HG03135 (cell line): ENCODE data around the gene RAB3B.
"Not testable (repeated sequence)": the region's sequence is repeated elsewhere in the genome, so short reads cannot be mapped to it uniquely, and the experiment has no call there.

Experiments
- ATAC-seq: cut with Tn5 transposase; IDR thresholded peaks from one replicate; pipeline ENCODE4 v1.9.1; 2021; ENCODE audit warnings: mild to moderate bottlenecking, moderate library complexity; ENCODE audit not compliant: unreplicated experiment

The RAB3B gene

DNA sequence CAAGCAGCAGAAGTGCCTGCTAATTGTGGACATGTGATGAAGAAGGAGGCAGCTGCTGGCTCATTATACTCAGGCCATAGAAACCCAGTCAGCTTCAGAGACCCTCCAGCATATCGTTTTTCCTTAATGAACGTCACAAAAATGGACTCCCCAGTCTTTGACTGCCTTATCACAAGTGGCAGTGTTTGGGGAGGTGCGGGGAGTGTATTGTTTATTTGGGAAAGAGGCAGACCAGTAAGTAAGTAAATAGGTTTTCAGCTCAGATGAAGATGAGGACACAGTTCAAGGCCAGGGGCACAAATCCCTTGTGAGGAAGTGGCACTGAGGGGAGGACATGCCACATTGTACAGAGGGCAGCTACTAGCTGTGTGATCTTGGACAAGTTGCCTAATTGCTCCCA is 68.5 kb downstream of the RAB3B start:
- ATAC-seq, result no peak

DNA sequence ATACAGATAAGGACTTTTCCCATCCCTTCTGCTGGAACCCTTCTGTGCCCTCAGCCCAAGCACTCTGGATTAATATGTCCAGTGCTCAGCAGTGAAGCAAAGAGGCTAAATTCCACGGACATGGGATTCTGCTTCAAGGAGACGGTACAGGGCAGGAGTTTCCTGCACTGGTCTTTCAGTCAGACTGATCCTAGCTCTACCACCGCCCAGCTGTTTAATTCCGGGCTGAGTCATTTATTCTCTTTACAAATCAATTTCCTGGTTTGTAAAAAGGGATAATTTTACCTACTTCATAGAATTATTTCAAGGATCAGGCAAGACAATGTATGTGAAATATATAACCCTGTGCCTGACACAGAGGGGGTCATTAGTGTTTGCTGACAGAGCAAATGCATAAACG is 70.4 kb downstream of the RAB3B start:
- no peak for ATAC-seq

DNA sequence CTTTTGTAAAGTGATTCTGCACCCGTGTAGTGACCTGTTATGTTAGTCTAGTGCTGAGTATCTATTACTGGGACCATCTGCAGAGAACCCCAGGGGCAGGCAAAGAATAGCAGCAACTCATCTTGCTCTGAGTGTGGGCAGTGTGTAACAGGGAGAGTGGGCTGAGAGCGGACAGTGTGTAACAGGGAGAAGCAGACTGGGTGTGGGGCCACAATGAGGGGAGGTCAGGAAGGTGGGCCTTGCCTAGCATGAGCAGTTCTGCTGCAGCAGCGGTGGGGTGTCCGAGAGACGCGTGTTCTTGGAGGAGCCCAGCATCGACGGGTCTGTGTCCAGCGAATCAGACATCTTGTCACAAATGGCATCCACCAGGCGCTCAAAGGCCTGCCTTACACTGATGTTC is 70.8 kb downstream of the RAB3B start:
- ATAC-seq, result no peak

DNA sequence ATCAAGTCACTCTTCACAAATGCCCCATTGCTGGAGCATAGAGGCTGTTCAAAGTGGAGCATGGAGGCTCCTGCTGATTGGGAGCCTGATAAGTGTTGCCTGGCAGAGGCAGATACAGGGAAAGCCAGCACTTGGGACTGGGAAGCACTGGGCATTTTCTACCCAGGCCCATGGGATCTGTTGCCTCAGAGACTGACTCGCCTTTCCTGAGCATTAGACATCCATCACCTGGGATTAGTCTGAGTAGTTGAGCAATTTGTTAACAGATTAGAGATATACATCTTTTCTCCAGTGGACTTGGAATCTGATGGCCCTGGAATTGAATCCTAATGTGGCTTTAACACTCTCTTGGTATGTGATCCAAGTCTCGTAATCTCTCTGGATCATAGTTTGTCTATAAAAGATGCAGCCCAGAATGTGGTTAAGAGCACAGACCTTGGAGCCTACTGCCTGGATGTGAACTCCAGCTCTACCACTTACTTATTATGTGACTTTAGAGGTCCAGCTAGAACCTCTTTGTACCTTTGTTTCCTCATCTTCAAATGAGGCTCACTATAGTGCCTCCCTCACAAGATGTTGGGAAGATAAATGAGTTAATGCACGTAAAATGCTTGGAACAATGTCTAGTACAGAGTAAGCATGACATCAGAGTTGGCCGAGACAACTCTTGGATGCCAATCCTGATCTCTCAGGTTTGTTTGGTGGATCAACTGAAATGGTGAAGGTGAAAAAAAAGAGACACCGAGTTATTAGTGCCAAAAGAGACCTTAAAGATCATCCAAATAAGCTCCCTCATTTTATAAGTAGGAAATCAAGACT is 73.7 kb downstream of the RAB3B start:
- no peak for ATAC-seq

DNA sequence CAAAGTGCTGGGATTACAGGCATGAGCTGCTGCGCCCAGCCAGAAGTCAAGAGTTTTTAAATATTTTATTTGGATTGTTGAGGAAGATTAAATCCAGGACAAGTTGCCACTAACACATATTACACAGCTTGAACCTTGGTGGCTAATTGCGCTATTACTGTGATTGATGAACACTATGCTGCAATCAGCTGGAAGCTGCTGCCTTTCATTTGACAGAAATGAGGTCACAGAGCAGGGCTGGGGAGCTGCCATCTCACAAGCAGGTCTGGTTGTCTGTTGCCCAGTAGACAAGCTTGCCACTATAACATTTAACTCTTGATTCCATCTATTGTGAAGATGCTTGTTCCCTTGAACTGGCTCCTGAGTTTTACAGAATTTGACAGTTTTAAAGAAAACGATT is 74.5 kb downstream of the RAB3B start:
- no peak for ATAC-seq

DNA sequence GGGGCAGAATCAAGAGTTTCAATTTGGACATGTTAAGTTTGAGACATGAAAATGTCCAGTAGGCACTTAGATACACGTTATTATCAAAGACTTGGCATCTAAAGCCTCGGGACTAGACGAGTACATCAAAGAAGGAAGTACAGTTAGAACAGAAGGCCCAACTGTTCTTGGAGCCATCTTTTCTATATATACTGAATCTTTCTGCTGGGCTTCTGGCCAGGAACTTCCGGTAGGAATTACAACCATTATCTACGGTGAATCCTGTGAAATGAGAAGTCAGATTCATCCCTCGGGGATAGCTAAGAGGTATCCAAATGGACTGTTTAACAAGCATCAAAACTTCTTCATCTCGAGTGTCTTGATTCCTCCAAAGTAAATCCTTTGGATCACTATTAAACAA is 77.6 kb downstream of the RAB3B start:
- no peak for ATAC-seq

DNA sequence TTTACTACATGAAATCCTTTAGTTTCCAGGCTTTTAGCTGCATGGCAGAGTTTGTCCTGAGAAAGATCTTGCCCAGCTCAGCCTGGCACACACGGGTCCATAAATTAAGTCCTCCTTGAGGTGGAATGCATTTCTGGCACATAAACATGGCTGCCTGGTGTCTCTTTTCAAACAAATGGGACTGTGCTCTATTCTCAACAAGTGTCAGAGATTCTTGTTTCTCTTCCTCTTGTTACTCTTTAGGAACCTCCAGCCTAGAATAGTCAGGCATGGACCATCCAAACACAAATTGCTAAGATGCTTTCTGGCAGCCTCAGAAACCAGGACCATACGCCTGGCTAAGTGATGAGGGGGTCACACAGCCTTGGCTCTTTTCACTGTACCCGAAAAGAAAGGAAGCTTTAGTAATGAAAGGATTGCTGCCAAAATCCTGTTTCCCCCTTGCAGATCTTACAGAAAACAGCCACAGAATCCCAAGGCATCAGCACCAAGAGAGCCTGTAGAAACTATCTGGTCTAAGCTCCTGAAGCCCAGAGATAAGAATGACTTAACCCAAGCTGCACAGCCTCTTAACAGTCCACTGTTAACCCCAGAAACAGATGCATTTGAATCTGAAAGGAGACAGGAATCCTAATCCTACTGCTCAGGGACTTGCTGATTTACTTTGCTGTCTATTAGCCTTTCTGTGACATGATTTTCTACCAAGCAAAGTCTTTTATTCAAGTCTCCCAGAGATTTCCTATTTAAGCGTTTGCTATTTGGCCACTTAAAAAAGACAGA is 80.1 kb downstream of the RAB3B start:
- no peak for ATAC-seq

DNA sequence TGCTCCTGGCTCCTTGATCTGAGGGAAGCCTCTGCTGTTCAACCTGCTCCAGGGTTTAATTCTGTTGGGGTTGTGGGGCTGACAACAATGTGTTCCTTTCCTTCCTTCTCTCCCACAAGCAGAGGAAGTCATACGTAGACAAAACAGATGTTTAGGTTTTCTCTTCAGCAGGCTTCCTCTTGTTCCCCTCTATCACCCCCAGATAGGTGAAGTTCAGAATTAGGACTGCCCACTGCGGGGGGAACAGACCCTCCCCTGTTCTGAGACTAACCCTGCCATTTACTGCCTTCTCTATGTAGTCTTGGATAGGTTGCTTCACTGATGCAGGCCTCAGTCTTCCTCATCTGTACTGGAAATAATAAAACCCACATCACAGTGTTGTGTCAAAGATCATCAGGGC is 82.0 kb downstream of the RAB3B start:
- no peak for ATAC-seq

DNA sequence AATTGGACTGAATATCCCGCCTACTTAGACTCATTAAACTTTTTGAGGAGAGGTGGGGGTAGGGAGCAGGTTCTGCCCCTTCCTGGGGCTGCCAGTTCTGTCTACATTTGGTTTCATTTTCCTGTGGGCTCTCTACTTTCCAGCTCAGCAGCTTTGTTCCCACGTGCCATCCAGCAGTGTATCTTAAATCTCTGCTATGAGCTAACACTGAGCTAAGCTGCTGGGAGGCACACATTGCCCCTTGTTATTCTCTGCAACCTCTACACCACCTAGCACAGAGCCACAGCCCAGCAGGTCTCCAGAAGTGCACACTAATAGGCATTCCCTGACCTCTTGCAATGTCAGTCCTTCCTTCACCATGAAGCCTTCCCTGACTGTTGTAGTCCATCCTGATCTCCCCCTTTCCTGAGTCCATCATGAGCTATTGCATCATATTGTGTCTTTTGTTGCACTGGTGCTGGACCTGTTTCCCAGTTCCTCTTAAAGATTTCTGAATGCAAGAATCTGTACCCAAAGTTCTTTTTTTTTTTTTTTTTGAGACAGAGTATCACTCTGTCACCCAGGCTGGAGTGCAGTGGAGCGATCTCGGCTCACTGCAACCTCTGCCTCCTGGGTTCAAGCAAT is 83.3 kb downstream of the RAB3B start:
- no peak for ATAC-seq

DNA sequence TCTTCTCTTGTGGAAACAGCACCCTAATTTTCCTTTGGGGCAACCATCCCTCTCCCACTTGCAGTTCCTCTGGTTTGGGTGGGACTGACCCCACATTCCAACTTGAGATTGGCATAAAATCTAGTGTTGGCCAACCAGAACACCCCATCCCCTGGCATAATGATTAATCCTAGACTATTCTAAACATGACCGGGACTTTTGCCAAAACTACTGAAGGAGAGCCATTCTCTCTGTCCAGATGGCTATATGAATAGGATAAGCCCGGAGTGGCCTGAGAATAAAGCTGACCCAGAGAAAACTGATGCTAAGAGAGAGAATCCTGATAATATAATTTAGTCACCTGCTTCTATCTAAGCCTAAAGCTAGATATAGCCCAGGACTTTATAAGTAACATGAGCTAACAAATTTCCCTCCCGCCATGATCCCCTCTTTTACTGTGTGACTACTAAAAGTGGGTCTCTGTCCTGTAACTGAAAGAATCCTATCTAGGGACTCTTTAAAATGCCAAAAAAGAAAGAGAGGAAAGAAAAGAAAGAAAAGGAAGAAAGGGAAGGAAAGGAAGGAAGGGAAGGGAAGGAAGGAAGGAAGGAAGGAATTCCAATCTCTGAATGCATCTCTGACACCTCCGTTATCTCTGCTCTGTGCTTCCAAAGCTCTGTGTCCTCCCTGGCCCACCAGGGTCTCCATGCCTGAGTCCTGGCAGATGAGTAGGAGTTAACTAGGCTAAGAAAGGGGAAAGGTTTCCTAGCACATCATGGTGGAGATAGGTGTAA is 84.0 kb downstream of the RAB3B start:
- no peak for ATAC-seq

DNA sequence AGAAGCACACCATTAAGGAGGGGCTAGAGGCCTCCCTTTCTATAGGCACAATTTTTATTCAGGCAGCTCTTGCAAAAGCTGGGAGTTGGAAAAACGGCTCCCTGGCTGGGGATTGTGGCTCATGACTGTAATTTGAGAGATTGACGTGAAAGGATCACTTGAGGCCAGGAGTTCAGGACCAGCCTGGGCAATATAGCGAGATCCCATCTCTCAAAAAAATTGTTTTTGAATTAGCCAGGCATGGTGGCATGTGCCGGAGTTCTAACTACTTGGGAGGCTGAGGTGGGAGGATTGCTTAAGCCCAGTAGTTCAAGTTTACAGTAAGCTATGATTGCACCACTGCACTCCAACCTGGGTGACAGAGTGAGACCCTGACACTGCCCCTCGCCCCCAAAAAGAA is 88.0 kb downstream of the RAB3B start:
- ATAC-seq, result no peak

DNA sequence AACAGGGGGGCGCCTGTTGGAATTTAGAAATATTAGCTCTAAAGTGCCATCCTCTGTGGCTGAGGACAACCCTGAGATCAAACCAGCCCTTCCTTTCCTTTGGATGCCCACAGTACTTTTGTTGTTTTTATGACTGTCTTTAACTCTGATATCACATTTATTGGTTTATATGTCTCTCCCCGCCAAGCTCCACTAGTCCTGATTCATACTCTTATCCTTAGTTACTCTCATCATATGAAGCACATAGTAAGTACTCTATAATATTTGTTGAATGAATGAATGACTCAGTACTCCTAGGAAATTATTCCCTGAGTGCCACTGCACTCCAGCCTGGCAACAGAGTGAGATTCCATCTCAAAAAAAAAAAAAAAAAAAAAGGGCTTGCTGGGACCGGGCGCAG is 89.3 kb downstream of the RAB3B start:
- no peak for ATAC-seq

DNA sequence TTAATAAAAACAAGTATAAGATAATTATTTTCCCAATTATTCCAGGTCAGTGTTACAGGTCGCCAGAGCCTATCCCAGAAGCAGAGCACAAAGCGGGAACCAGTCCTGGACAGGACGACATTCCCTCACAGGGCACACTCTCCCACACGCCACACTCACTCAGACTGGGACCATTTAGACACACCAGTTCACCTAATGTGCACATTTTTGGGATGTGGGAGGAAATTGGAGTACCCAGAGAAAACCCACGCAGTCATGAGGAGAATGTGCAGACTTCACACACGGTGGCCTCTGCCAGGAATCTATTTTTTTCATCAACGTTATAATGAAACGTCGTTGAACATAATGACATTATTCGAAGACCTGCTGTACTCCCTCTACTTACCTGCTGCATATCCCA is 91.5 kb downstream of the RAB3B start:
- no peak for ATAC-seq

DNA sequence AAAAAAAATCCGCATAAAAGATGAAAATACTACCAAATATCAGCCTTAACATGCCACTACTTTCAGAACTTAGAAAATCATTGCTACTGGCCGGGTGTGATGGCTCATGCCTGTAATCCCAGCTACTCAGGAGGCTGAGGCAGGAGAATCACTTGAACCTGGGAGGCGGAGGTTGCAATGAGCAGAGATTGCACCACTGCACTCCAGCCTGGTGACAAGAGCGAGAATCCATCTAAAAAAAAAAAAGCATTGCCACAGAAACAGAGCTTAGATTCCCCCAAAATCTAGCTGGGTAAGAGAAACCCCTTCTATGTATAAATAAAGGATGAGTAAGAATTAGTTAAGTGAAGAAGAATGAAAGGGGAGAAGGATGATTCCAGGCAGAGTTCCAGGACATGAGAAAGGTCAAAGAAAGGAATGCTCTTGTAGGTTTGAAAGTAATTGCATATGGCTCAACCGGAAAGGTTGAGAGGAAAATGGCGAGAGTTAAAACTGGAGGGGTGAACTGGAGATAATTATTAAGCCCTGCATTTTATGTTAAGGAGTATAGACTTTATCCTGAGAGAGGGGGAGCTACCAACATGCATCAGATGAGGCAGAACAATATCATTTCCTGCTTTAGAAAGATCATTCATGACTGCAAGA is 92.3 kb downstream of the RAB3B start:
- ATAC-seq, result no peak

DNA sequence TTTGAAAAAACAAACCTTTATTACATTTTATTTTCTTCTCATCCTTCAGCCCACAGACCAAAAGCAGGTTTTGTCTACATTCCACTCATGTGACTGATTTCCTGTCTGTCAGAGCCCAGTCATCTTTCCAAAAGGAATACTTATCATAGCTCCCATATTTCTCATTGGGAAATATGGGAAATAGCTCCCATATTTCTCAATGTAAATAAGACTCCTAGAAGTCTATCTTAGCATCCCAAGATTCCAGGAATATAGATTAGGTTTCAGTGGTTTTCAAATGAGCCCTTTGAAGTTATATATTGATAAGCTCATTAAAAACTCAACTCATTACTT is 92.8 kb downstream of the RAB3B start:
- ATAC-seq, result no peak

DNA sequence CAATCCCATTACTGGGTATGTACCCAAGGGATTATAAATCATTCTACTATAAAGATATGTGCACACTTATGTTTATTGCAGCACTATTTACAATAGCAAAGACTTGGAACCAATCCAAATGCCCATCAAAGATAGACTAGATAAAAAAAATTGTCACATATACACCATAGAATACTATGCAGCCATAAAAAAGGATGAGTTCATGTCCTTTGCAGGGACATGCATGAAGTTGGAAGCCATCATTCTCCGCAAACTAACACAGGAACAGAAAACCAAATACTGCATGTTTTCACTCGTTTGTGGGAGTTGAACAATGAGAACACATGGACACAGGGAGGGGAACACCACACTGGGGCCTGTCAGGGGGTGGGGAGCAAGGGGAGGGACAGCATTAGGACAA is 95.8 kb downstream of the RAB3B start:
- not testable (repeated sequence) for ATAC-seq

DNA sequence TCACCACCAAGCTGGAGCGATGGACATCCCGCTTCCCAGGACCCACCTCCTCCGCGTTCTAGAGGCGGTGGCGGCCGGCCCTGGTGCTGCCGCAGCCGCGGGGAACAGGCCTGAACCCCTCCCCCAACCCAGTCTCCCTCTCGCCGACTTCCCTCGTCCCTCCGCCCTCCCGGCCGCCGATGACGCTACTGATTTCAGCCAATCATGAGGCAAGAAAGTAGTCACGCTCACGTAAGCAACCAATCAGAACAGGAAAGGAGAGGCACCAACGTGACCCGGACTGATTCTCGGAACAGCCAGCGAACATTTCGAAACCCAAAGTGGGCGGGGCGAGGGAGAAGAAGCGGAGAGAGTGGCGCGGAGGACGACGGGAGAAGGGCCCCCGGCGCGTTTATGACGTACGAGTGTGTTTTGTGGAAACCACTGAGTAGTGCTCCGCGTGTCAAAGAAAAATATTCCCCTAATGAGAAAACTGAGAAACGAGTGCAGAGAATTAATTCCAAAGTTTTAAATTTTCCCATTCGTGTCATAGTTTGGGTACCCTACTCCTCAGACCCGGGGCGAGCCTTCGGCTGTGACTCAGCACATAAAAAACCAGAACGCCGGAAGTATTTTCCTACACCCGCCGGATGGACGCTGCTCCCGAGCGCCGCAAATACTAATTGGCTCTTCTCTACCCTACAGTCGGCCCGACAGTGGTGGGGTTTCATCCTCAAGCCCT is 111.7 kb downstream of the RAB3B start, which contains the start of gene NRDC:
NRDC (minus strand) TSS at position 112 of the 721 bp plus-strand sequence. CDS start 112 bp downstream, outside the sequence.
- peak; percentile 93 for ATAC-seq

DNA sequence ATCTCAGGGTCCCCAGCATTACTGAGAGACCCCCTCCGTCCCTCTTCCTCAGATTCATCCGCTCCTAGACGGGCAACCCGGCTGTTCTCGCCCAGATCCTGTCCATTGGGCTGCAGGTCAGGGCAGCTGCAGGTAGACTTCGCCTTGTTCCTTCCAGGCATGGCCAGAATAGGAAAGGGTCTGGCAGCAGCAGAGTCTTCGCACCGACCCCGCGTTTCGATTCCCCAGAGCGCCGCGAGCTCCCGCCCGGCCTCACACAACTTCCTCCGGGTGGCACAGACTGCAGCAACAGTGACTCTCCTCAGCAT is 112.2 kb downstream of the RAB3B start:
- no peak for ATAC-seq

DNA sequence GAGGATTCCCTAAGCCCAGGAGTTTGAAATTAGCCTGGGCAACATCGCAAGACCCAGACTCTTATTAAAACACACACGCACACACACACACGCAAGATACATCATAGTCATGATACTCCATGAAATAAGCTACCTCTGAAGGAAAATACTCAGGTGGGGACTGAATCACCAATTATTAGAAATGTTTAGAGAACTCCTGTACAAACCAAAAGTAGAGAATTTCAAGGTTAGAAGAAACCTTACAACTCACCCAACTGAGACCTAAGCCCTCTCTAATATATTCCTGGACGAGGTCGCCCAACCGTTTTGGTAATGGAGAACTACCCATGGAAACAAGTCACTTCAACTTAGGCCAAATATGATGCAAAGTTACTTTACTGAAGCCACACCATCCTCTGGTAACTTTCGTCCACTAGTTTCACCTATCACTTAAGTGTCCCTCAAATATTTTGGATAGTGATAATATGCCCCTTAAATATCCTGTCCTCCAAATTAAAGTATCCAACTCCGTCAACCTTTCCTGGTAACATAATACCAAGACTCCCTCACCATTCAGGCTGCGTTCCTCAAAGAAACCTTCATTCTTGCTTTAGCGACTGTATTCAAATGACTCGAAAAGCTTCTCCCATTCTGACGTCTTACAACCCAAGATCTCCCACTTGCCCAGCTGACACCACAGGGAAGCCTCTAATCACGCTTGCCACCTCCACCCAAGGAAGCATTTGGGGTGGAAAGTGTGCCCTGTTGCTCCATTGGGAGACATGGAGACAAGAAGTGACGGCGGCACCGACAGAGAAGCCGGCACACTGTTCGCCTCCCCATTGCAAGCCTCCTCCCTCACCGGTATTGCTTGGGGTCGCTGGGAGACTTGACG is 112.8 kb downstream of the RAB3B start:
- peak; percentile 2 for ATAC-seq
